ENCODE measurements around the gene TOR1AIP2.

TOR1AIP2 gene

GRCh38 chr1:179910934-179911333 lies 33.3 kb upstream of the TOR1AIP2 start:
- Histone ChIP-seq H3K9me3 (ENCODE audit: low read length) (no peaks in the 10 kb centered on the region), H3K4me3 (ENCODE audit: low read depth in 1 of 2, low read length in 2 of 2) (no peak overlapping the region), H3K36me3 (ENCODE audit: insufficient read depth, low read length) (peaks cover 51% of the 10 kb centered on the region), H3K27ac (ENCODE audit: low read depth, low read length) (no peak overlapping the region), H3K27me3 (ENCODE audit: control insufficient read depth in 1 of 2, insufficient read depth in 2 of 2, low read length in 2 of 2) (no peaks in the 10 kb centered on the region), H3K9ac (ENCODE audit: low read length) (no peak overlapping the region), H3K4me1 (ENCODE audit: insufficient read depth, low read length) (no peaks in the 10 kb centered on the region)

DNA sequence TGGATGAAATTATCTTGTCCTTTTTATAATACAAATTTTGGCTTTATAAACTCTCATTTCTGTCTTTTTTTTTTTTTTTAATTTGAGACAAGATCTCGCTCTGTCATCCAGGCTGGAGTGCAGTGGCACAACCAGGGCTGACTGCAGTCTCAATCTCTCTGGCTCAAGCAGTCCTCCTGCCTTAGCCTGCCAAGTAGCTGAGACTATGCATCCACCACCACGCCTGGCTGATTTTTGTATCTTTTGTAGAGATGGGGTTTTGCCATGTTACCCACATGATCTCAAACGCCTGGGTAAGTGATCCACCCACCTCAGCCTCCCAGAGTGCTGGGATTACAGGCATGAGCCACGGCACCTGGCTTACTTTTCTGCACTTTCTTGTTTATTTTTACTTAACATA lies 12.0 kb upstream of the TOR1AIP2 start:
- no peak overlapping the region for H3K9ac ChIP-seq (ENCODE audit: low read length)
- H3K27me3 ChIP-seq (ENCODE audit: control insufficient read depth in 1 of 2, insufficient read depth in 2 of 2, low read length in 2 of 2): no peaks in the 10 kb centered on the region
- H3K36me3 ChIP-seq (ENCODE audit: insufficient read depth, low read length): peaks cover 52% of the 10 kb centered on the region
- H3K4me3 ChIP-seq (ENCODE audit: low read depth in 1 of 2, low read length in 2 of 2): no peak overlapping the region
- H3K4me1 ChIP-seq (ENCODE audit: insufficient read depth, low read length): peaks cover 37% of the 10 kb centered on the region
- no peak overlapping the region for H3K27ac ChIP-seq (ENCODE audit: low read depth, low read length)
- H3K9me3 ChIP-seq (ENCODE audit: low read length): no peaks in the 10 kb centered on the region

GRCh38 chr1:179888071-179888470 lies 10.5 kb upstream of the TOR1AIP2 start:
- H3K9me3 ChIP-seq (ENCODE audit: low read length): no peaks in the 10 kb centered on the region
- peaks cover 46% of the 10 kb centered on the region for H3K36me3 ChIP-seq (ENCODE audit: insufficient read depth, low read length)
- no peaks in the 10 kb centered on the region for H3K27me3 ChIP-seq (ENCODE audit: control insufficient read depth in 1 of 2, insufficient read depth in 2 of 2, low read length in 2 of 2)
- no peak overlapping the region for H3K27ac ChIP-seq (ENCODE audit: low read depth, low read length)
- peak overlapping the region in 1 of 2 donors; percentile 14 for H3K4me3 ChIP-seq (ENCODE audit: low read depth in 1 of 2, low read length in 2 of 2)
- H3K9ac ChIP-seq (ENCODE audit: low read length): no peak overlapping the region
- peaks cover 42% of the 10 kb centered on the region for H3K4me1 ChIP-seq (ENCODE audit: insufficient read depth, low read length)

DNA sequence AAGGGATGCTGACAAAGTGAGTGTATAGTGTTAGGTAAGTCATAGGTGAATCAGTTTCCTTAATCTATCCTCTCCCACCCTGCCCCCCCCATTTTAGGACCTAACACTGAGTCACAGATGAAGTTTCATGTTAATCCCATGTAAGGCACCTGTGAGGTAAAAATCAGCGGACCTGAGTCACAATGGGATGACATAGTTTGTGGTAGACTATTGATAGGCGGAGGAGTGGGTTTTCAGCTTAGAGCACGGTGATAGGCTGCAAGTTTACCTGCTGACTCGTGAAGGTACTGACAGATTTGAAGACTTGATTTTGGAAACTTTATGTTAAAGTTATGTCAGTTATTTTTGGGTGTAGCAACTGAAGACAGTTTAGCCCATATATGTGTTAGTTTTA lies 6.1 kb upstream of the TOR1AIP2 start:
- Histone ChIP-seq H3K36me3 (ENCODE audit: insufficient read depth, low read length) (peaks cover 25% of the 10 kb centered on the region), H3K9me3 (ENCODE audit: low read length) (no peaks in the 10 kb centered on the region), H3K9ac (ENCODE audit: low read length) (peak overlapping the region; percentile 64), H3K4me1 (ENCODE audit: insufficient read depth, low read length) (peaks cover 43% of the 10 kb centered on the region), H3K4me3 (ENCODE audit: low read depth in 1 of 2, low read length in 2 of 2) (peak overlapping the region; percentile 66 to 92), H3K27me3 (ENCODE audit: control insufficient read depth in 1 of 2, insufficient read depth in 2 of 2, low read length in 2 of 2) (no peaks in the 10 kb centered on the region), H3K27ac (ENCODE audit: low read depth, low read length) (no peak overlapping the region)

- Histone ChIP-seq H3K9ac (ENCODE audit: low read length) (peak overlapping the region; percentile 64), H3K27ac (ENCODE audit: low read depth, low read length) (peak overlapping the region; percentile 77), H3K9me3 (ENCODE audit: low read length) (no peaks in the 10 kb centered on the region), H3K27me3 (ENCODE audit: control insufficient read depth in 1 of 2, insufficient read depth in 2 of 2, low read length in 2 of 2) (no peaks in the 10 kb centered on the region), H3K36me3 (ENCODE audit: insufficient read depth, low read length) (peaks cover 25% of the 10 kb centered on the region), H3K4me3 (ENCODE audit: low read depth in 1 of 2, low read length in 2 of 2) (peak overlapping the region; percentile 66 to 92), H3K4me1 (ENCODE audit: insufficient read depth, low read length) (peaks cover 39% of the 10 kb centered on the region)
Observed at GRCh38 chr1:179883040-179883744, 5.6 kb upstream of the TOR1AIP2 start.

GRCh38 chr1:179882253-179883039 lies 4.8 kb upstream of the TOR1AIP2 start, which contains the start of gene TOR1AIP1:
Gene TOR1AIP1, plus strand, starts transcription at chr1:179882285. Its CDS starts 218 bp downstream, at chr1:179882503.
- Histone ChIP-seq H3K36me3 (ENCODE audit: insufficient read depth, low read length) (peaks cover 25% of the 10 kb centered on the region), H3K9ac (ENCODE audit: low read length) (peak within 1 kb of the TSS; percentile 93), H3K4me1 (ENCODE audit: insufficient read depth, low read length) (peaks cover 38% of the 10 kb centered on the region), H3K4me3 (ENCODE audit: low read depth in 1 of 2, low read length in 2 of 2) (peak within 1 kb of the TSS; percentile 76 to 92), H3K9me3 (ENCODE audit: low read length) (no peaks in the 10 kb centered on the region), H3K27me3 (ENCODE audit: control insufficient read depth in 1 of 2, insufficient read depth in 2 of 2, low read length in 2 of 2) (no peaks in the 10 kb centered on the region), H3K27ac (ENCODE audit: low read depth, low read length) (peak within 1 kb of the TSS; percentile 95)

- peaks cover 39% of the 10 kb centered on the region for H3K4me1 ChIP-seq (ENCODE audit: insufficient read depth, low read length)
- peak overlapping the region; percentile 95 for H3K27ac ChIP-seq (ENCODE audit: low read depth, low read length)
- H3K9ac ChIP-seq (ENCODE audit: low read length): peak overlapping the region; percentile 93
- H3K27me3 ChIP-seq (ENCODE audit: control insufficient read depth in 1 of 2, insufficient read depth in 2 of 2, low read length in 2 of 2): no peaks in the 10 kb centered on the region
- H3K36me3 ChIP-seq (ENCODE audit: insufficient read depth, low read length): peaks cover 22% of the 10 kb centered on the region
- no peaks in the 10 kb centered on the region for H3K9me3 ChIP-seq (ENCODE audit: low read length)
- H3K4me3 ChIP-seq (ENCODE audit: low read depth in 1 of 2, low read length in 2 of 2): peak overlapping the region; percentile 76 to 92
Observed at GRCh38 chr1:179881642-179882252, 4.1 kb upstream of the TOR1AIP2 start.

DNA sequence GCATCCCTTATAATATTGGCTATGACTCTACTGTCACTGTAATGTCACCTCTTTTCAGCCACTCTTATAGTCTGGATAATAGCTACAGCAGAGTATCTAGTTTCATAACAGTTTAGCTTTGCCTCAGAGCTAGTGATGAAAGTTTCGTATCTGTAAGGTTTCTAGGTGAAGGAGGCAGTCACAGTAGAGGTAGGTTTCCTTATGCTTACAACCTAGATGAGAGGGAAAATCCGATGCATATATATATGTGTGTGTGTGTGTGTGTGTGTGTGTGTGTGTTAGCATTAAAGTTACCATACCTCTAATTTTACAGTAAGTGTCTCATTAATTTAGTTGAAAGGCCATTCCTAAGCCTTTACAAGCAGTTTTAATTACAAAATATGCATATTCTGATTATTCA lies 2.2 kb upstream of the TOR1AIP2 start:
- H3K36me3 ChIP-seq (ENCODE audit: insufficient read depth, low read length): peaks cover 6% of the 10 kb centered on the region
- no peak overlapping the region for H3K27ac ChIP-seq (ENCODE audit: low read depth, low read length)
- H3K27me3 ChIP-seq (ENCODE audit: control insufficient read depth in 1 of 2, insufficient read depth in 2 of 2, low read length in 2 of 2): no peaks in the 10 kb centered on the region
- peaks cover 35% of the 10 kb centered on the region for H3K4me1 ChIP-seq (ENCODE audit: insufficient read depth, low read length)
- H3K4me3 ChIP-seq (ENCODE audit: low read depth in 1 of 2, low read length in 2 of 2): no peak overlapping the region
- no peak overlapping the region for H3K9ac ChIP-seq (ENCODE audit: low read length)
- no peaks in the 10 kb centered on the region for H3K9me3 ChIP-seq (ENCODE audit: low read length)

GRCh38 chr1:179876300-179876715 lies 1.3 kb downstream of the TOR1AIP2 start:
- H3K36me3 ChIP-seq (ENCODE audit: insufficient read depth, low read length): peaks cover 11% of the 10 kb centered on the region
- no peaks in the 10 kb centered on the region for H3K27me3 ChIP-seq (ENCODE audit: control insufficient read depth in 1 of 2, insufficient read depth in 2 of 2, low read length in 2 of 2)
- no peak overlapping the region for H3K27ac ChIP-seq (ENCODE audit: low read depth, low read length)
- H3K4me1 ChIP-seq (ENCODE audit: insufficient read depth, low read length): peaks cover 35% of the 10 kb centered on the region
- H3K9ac ChIP-seq (ENCODE audit: low read length): no peak overlapping the region
- no peaks in the 10 kb centered on the region for H3K9me3 ChIP-seq (ENCODE audit: low read length)
- peak overlapping the region in 1 of 2 donors; percentile 11 for H3K4me3 ChIP-seq (ENCODE audit: low read depth in 1 of 2, low read length in 2 of 2)

GRCh38 chr1:179875596-179876299 lies 1.9 kb downstream of the TOR1AIP2 start:
- Histone ChIP-seq H3K9me3 (ENCODE audit: low read length) (no peaks in the 10 kb centered on the region), H3K4me3 (ENCODE audit: low read depth in 1 of 2, low read length in 2 of 2) (no peak overlapping the region), H3K4me1 (ENCODE audit: insufficient read depth, low read length) (peaks cover 38% of the 10 kb centered on the region), H3K27me3 (ENCODE audit: control insufficient read depth in 1 of 2, insufficient read depth in 2 of 2, low read length in 2 of 2) (no peaks in the 10 kb centered on the region), H3K36me3 (ENCODE audit: insufficient read depth, low read length) (peaks cover 11% of the 10 kb centered on the region), H3K27ac (ENCODE audit: low read depth, low read length) (no peak overlapping the region), H3K9ac (ENCODE audit: low read length) (no peak overlapping the region)

DNA sequence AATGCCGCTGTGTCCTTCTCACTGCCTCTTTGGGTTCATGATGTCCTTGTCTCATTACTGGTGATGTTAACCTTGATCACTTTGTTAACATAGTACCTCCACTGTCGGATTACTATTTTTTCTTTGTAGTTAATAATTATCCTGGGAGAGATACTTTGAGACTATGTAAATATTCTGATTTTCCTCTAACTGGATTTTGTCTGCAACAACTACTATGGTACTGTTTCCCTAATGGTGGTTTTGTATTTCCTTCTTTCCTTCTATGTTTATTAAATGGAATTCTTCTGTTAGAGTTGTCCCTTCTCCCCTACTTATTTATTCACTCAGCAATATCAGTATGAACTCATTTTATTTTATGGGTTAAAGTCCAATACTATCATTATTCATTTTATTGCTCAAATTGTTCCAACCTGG lies 4.2 kb downstream of the TOR1AIP2 start:
- no peaks in the 10 kb centered on the region for H3K27me3 ChIP-seq (ENCODE audit: control insufficient read depth in 1 of 2, insufficient read depth in 2 of 2, low read length in 2 of 2)
- H3K4me3 ChIP-seq (ENCODE audit: low read depth in 1 of 2, low read length in 2 of 2): no peak overlapping the region
- H3K4me1 ChIP-seq (ENCODE audit: insufficient read depth, low read length): peaks cover 42% of the 10 kb centered on the region
- no peaks in the 10 kb centered on the region for H3K9me3 ChIP-seq (ENCODE audit: low read length)
- H3K27ac ChIP-seq (ENCODE audit: low read depth, low read length): no peak overlapping the region
- peaks cover 16% of the 10 kb centered on the region for H3K36me3 ChIP-seq (ENCODE audit: insufficient read depth, low read length)
- H3K9ac ChIP-seq (ENCODE audit: low read length): no peak overlapping the region

Data from muscle layer of colon (tissue), 2 donors.